GM23338 (cell line): ENCODE data around the gene MERTK. TPM values are rescaled to one million over a fixed set of nuclear protein-coding genes. Genes with fewer than 3 reads are reported as not detected.
"Not testable (repeated sequence)": the region's sequence is repeated elsewhere in the genome, so short reads cannot be mapped to it uniquely, and the experiment has no call there.

ENCODE experiments used
- ATAC-seq: fragments of 200-7000 bp; cut with Tn5 transposase; 3 replicates; pipeline ENCODE4 v1.9.1; 2020
- DNase-seq: peaks from one replicate; pipeline ENCODE4 v3.0.0-alpha.2; 2015; ENCODE audit warnings: low spot score
- H2AFZ ChIP-seq: fragments of 200-600 bp; sonication (generic); 2 replicates; pipeline ENCODE4 v1.8.0; 2016; ENCODE audit warnings: antibody characterized with exemption, mild to moderate bottlenecking, moderate library complexity
- H3F3A ChIP-seq: fragments of 200-600 bp; sonication (generic); replicated peaks from 2 replicates; pipeline ENCODE4 v1.8.0; 2017; ENCODE audit warnings: antibody characterized with exemption, mixed run types, low read depth
- H3K27ac ChIP-seq: fragments of 200-600 bp; sonication (generic); 2 replicates; pipeline ENCODE4 v1.6.1; 2016; ENCODE audit warnings: low read depth
- H3K27me3 ChIP-seq: fragments of 200-600 bp; sonication (generic); 2 replicates; pipeline ENCODE4 v1.8.0; 2016; ENCODE audit warnings: mild to moderate bottlenecking, mixed run types, moderate library complexity; ENCODE audit not compliant: insufficient read depth
- H3K36me3 ChIP-seq: fragments of 200-600 bp; sonication (generic); 2 replicates; pipeline ENCODE4 v1.8.0; 2016; ENCODE audit warnings: mild to moderate bottlenecking; ENCODE audit not compliant: insufficient read depth
- H3K4me1 ChIP-seq: fragments of 200-600 bp; sonication (generic); 2 replicates; pipeline ENCODE4 v1.8.0; 2016; ENCODE audit warnings: mild to moderate bottlenecking, moderate library complexity; ENCODE audit not compliant: insufficient read depth
- H3K4me2 ChIP-seq: fragments of 200-600 bp; sonication (generic); 2 replicates; pipeline ENCODE4 v1.7.1; 2017; ENCODE audit warnings: mixed run types
- H3K4me3 ChIP-seq: fragments of 200-600 bp; sonication (generic); 2 replicates; pipeline ENCODE4 v1.6.1; 2016; ENCODE audit warnings: mixed run types
- H3K79me2 ChIP-seq: fragments of 200-600 bp; sonication (generic); replicated peaks from 2 replicates; pipeline ENCODE4 v1.8.0; 2017; ENCODE audit warnings: mild to moderate bottlenecking; ENCODE audit not compliant: insufficient read depth
- H3K9me2 ChIP-seq: fragments of 200-600 bp; sonication (generic); 2 replicates; pipeline ENCODE4 v1.8.0; 2017; ENCODE audit not compliant: insufficient read depth
- H4K20me1 ChIP-seq: fragments of 200-600 bp; sonication (generic); replicated peaks from 2 replicates; pipeline ENCODE4 v1.8.0; 2017; ENCODE audit warnings: mild to moderate bottlenecking; ENCODE audit not compliant: insufficient read depth
- H3K27ac Mint-ChIP-seq: 2 replicates; pipeline ENCODE4 v1.8.0; 2020; ENCODE audit warnings: inconsistent platforms, mild to moderate bottlenecking, moderate library complexity, mixed read lengths
- H3K27me3 Mint-ChIP-seq: 3 replicates; pipeline ENCODE4 v1.8.0; 2022; ENCODE audit warnings: low read depth, mild to moderate bottlenecking, moderate library complexity, mixed read lengths, inconsistent platforms; ENCODE audit not compliant: insufficient read depth, poor library complexity
- H3K36me3 Mint-ChIP-seq: 3 replicates; pipeline ENCODE4 v1.8.0; 2021; ENCODE audit warnings: low read depth, mild to moderate bottlenecking, inconsistent platforms, moderate library complexity, mixed read lengths
- H3K4me1 Mint-ChIP-seq: 3 replicates; pipeline ENCODE4 v1.8.0; 2020; ENCODE audit warnings: mild to moderate bottlenecking, inconsistent platforms, mixed read lengths
- H3K4me3 Mint-ChIP-seq: 3 replicates; pipeline ENCODE4 v1.8.0; 2021; ENCODE audit warnings: moderate library complexity, mild to moderate bottlenecking, inconsistent platforms, mixed read lengths
- H3K9me3 Mint-ChIP-seq: 3 replicates; pipeline ENCODE4 v1.8.0; 2020; ENCODE audit warnings: moderate library complexity, mild to moderate bottlenecking, inconsistent platforms, mixed read lengths
- EZH2phosphoT487 ChIP-seq: fragments of 200-600 bp; sonication (generic); IDR thresholded peaks from one replicate; pipeline ENCODE4 v1.8.1; 2018; ENCODE audit warnings: antibody characterized with exemption; ENCODE audit not compliant: unreplicated experiment
- NANOG ChIP-seq: IDR thresholded peaks from 2 replicates; pipeline ENCODE4 v1.6.1; 2016; ENCODE audit warnings: antibody characterized with exemption, borderline replicate concordance
- ZNF462 ChIP-seq: fragments of 250-450 bp; sonication (Bioruptor Pico); IDR thresholded peaks from 2 replicates; pipeline ENCODE4 v1.5.0; 2020; ENCODE audit warnings: mild to moderate bottlenecking, moderate library complexity
- polyA plus RNA-seq: library from polyadenylated mRNA; unstranded; fragments of >200 nt; fragmentation: Nextera tagmentation; extraction: Ambion mirVana; gene quantifications from 2 replicates; pipeline ENCODE4 v1.2.1, GENCODE V29; 2016
- total RNA-seq: library from RNA; depleted of rRNA; stranded (reverse); fragments of >200 nt; shearing (Covaris generic); gene quantifications from 2 replicates; pipeline ENCODE4 v1.2.3, GENCODE V29; 2014
- TF ChIP-seq, protein P1 (sequence below): IDR thresholded peaks from one replicate; pipeline ENCODE4 v1.6.1; 2018; ENCODE audit warnings: antibody characterized with exemption; ENCODE audit not compliant: unreplicated experiment

Gene MERTK
- total and polyA plus RNA-seq, 2 experiments from 2014 or later: 3.0 to 9.0 TPM

DNA sequence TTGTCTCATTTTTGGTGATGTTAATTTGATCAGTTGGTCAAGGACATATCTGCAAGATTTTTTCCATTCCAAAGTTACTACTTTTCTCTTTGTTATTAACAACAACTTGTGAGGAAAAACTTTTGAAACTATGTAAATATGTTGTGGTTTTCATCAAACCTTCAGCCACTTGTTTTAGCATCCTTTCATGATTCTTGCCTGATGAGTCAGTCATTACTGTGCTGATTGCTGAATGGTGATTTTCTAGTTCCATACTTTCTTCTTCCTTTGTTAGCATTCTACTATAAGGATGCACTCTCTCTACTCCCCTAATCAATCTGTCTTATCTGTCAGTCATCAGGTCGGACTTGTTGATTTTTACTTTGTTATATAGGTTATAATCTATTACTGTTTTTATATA is 167.6 kb downstream of the MERTK start:
- no peak overlapping the region for H2AFZ ChIP-seq
- no peaks in the 10 kb centered on the region for H3K27me3 ChIP-seq
- peaks cover 13% of the 10 kb centered on the region for H3K36me3 ChIP-seq
- H3K4me3 Mint-ChIP-seq: no peak overlapping the region
- TF ChIP-seq NANOG (no peak), ZNF462 (no peak), EZH2phosphoT487 (no peak)
- TF ChIP-seq, protein P1, sequence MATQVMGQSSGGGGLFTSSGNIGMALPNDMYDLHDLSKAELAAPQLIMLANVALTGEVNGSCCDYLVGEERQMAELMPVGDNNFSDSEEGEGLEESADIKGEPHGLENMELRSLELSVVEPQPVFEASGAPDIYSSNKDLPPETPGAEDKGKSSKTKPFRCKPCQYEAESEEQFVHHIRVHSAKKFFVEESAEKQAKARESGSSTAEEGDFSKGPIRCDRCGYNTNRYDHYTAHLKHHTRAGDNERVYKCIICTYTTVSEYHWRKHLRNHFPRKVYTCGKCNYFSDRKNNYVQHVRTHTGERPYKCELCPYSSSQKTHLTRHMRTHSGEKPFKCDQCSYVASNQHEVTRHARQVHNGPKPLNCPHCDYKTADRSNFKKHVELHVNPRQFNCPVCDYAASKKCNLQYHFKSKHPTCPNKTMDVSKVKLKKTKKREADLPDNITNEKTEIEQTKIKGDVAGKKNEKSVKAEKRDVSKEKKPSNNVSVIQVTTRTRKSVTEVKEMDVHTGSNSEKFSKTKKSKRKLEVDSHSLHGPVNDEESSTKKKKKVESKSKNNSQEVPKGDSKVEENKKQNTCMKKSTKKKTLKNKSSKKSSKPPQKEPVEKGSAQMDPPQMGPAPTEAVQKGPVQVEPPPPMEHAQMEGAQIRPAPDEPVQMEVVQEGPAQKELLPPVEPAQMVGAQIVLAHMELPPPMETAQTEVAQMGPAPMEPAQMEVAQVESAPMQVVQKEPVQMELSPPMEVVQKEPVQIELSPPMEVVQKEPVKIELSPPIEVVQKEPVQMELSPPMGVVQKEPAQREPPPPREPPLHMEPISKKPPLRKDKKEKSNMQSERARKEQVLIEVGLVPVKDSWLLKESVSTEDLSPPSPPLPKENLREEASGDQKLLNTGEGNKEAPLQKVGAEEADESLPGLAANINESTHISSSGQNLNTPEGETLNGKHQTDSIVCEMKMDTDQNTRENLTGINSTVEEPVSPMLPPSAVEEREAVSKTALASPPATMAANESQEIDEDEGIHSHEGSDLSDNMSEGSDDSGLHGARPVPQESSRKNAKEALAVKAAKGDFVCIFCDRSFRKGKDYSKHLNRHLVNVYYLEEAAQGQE: no peak
- H3K9me2 ChIP-seq: no peaks in the 10 kb centered on the region
- peaks cover 3% of the 10 kb centered on the region; the same call in 1 of the 3 replicates for H3K9me3 Mint-ChIP-seq
- H3K79me2 ChIP-seq: no peaks in the 10 kb centered on the region
- no peak for DNase-seq
- no peaks in the 10 kb centered on the region for H3F3A ChIP-seq
- no peaks in the 10 kb centered on the region; the same call in 1 of the 2 replicates for H4K20me1 ChIP-seq
- H3K27ac Mint-ChIP-seq: no peak overlapping the region
- no peak overlapping the region for H3K27ac ChIP-seq
- no peak for ATAC-seq
- H3K4me1 ChIP-seq: no peaks in the 10 kb centered on the region
- H3K36me3 Mint-ChIP-seq: peaks cover 55% of the 10 kb centered on the region
- H3K4me2 ChIP-seq: no peak overlapping the region
- H3K4me1 Mint-ChIP-seq: peaks cover 12% of the 10 kb centered on the region; the same call in 2 of the 3 replicates
- H3K4me3 ChIP-seq: no peak overlapping the region
- H3K27me3 Mint-ChIP-seq: peaks cover 5% of the 10 kb centered on the region

DNA sequence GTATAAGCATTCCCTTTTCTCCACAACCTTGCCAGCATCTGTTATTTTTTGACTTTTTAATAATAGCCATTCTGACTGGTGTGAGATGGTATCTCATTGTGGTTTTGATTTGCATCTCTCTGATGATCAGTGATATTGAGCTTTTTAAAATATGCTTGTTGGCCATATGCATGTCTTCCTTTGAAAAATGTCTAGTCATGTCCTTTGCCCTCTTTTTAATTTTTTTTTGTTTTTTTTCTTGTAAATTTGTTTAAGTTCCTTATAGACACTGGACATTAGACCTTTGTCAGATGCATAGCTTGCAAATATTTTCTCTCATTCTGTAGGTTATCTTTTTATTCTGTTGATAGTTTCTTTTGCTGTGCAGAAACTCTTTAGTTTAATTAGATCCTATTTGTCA is 171.4 kb downstream of the MERTK start:
- not testable (repeated sequence) for H4K20me1 ChIP-seq, H3K4me1 Mint-ChIP-seq, H3K4me3 ChIP-seq, H3F3A ChIP-seq, H3K27me3 Mint-ChIP-seq, ATAC-seq, H3K9me3 Mint-ChIP-seq, DNase-seq, H3K27ac Mint-ChIP-seq, H2AFZ ChIP-seq, H3K4me2 ChIP-seq, H3K4me3 Mint-ChIP-seq, H3K27me3 ChIP-seq, H3K36me3 ChIP-seq, H3K4me1 ChIP-seq, H3K27ac ChIP-seq, H3K79me2 ChIP-seq, H3K9me2 ChIP-seq
- H3K36me3 Mint-ChIP-seq: peaks cover 55% of the 10 kb centered on the region
